Naive thymus-derived CD4-positive, alpha-beta T cell (primary cell): ENCODE results near the gene NHS. TPM values are rescaled to one million over a fixed set of nuclear protein-coding genes. Genes with fewer than 3 reads are reported as not detected.

Source experiments
- ATAC-seq: fragments of 150-1000 bp; cut with Tn5 transposase; 2 replicates; pipeline ENCODE4 v1.10.0; 2021; ENCODE audit warnings: mild to moderate bottlenecking, moderate library complexity
- CTCF ChIA-PET: fragments of 350-600 bp; sonication (Branson Sonifier 250); formaldehyde crosslinking; loops from one replicate; lab custom pipeline; 2021; ENCODE audit warnings: antibody characterized with exemption; lab: Charles Lee
- POLR2A ChIA-PET: fragments of 350-600 bp; sonication (Branson Sonifier 250); formaldehyde crosslinking; loops from one replicate; lab custom pipeline; 2021; ENCODE audit warnings: antibody characterized with exemption, inconsistent platforms; lab: Charles Lee
- DNase-seq, 9 donors: peaks; one replicate each; pipeline versions ENCODE4 v3.0.0 to v3.0.0-alpha.2; 2020 to 2022; ENCODE audit warnings: mixed read lengths in 1 of 9
- H3K27ac ChIP-seq: one replicate; pipeline ENCODE4 v1.7.0; 2013; ENCODE audit warnings: mild to moderate bottlenecking, low read depth, low read length, moderate library complexity
- H3K27me3 ChIP-seq, 2 donors: one replicate each; pipeline ENCODE4 v1.7.0; 2013; ENCODE audit warnings: low read length in 2 of 2, mild to moderate bottlenecking in 2 of 2, moderate library complexity in 2 of 2; ENCODE audit not compliant: control insufficient read depth in 2 of 2, insufficient read depth in 2 of 2
- H3K36me3 ChIP-seq, 3 experiments: 1 replicate in 2 of 3; 2 replicates in 1 of 3; pipeline ENCODE4 v1.7.0; 2013; ENCODE audit warnings: low read length in 3 of 3, mild to moderate bottlenecking in 3 of 3, moderate library complexity in 1 of 3; ENCODE audit not compliant: insufficient read depth in 3 of 3, control insufficient read depth in 2 of 3
- H3K4me1 ChIP-seq, 2 donors: one replicate each; pipeline ENCODE4 v1.7.0; 2013; ENCODE audit warnings: low read length in 2 of 2, mild to moderate bottlenecking in 2 of 2, moderate library complexity in 1 of 2; ENCODE audit not compliant: control insufficient read depth in 2 of 2, insufficient read depth in 2 of 2
- H3K4me3 ChIP-seq: 2 replicates; pipeline ENCODE4 v1.7.0; 2013; ENCODE audit warnings: mild to moderate bottlenecking, low read length
- H3K9me3 ChIP-seq, 3 experiments: 1 replicate in 2 of 3; 2 replicates in 1 of 3; pipeline ENCODE4 v1.7.0; 2013; ENCODE audit warnings: low read length in 3 of 3; ENCODE audit not compliant: control insufficient read depth in 2 of 3
- H3K27ac Mint-ChIP-seq, 9 donors: one replicate each; pipeline ENCODE4 v1.8.0; 2020 to 2022; ENCODE audit warnings: mixed read lengths in 9 of 9, mild to moderate bottlenecking in 8 of 9, moderate library complexity in 5 of 9, inconsistent platforms in 2 of 9
- H3K27me3 Mint-ChIP-seq, 5 donors: one replicate each; pipeline ENCODE4 v1.8.0; 2021 to 2022; ENCODE audit warnings: mixed read lengths in 5 of 5, mild to moderate bottlenecking in 1 of 5
- H3K36me3 Mint-ChIP-seq, 5 donors: one replicate each; pipeline ENCODE4 v1.8.0; 2020 to 2022; ENCODE audit warnings: mixed read lengths in 5 of 5, mild to moderate bottlenecking in 3 of 5, inconsistent platforms in 1 of 5
- H3K4me1 Mint-ChIP-seq, 7 donors: one replicate each; pipeline ENCODE4 v1.8.0; 2020 to 2022; ENCODE audit warnings: mixed read lengths in 7 of 7, mild to moderate bottlenecking in 3 of 7, inconsistent platforms in 1 of 7
- H3K4me3 Mint-ChIP-seq, 10 donors: one replicate each; pipeline ENCODE4 v1.8.0; 2020 to 2022; ENCODE audit warnings: mild to moderate bottlenecking in 10 of 10, mixed read lengths in 10 of 10, moderate library complexity in 6 of 10, inconsistent platforms in 2 of 10
- H3K9me3 Mint-ChIP-seq, 11 donors: one replicate each; pipeline ENCODE4 v1.8.0; 2020 to 2022; ENCODE audit warnings: mixed read lengths in 11 of 11, mild to moderate bottlenecking in 4 of 11, inconsistent platforms in 1 of 11, moderate library complexity in 1 of 11
- intact Hi-C, 2 donors: fragments of 100-400 bp; cut with micrococcal nuclease; formaldehyde crosslinking; loops; one replicate each; pipeline ENCODE4 v1.15.1; 2023
- polyA plus RNA-seq, 2 donors: library from polyadenylated mRNA; unstranded; fragments of 300-500 nt; fragmentation: Illumina TruSeq; gene quantifications; one replicate each; pipeline ENCODE4 v1.2.3, GENCODE V29; 2021
- total RNA-seq, 6 experiments: library from RNA in 5 of 6; stranded (reverse) in 5 of 6; gene quantifications; 1 replicate in 5 of 6; 2 replicates in 1 of 6; pipeline ENCODE4 v1.2.3 and lab custom pipeline; 2021 to 2026

Gene NHS
- total and polyA plus RNA-seq, 7 experiments from 2014 or later: 0.02 to 2.6 (median 0.32) TPM; not detected in 1

DNA sequence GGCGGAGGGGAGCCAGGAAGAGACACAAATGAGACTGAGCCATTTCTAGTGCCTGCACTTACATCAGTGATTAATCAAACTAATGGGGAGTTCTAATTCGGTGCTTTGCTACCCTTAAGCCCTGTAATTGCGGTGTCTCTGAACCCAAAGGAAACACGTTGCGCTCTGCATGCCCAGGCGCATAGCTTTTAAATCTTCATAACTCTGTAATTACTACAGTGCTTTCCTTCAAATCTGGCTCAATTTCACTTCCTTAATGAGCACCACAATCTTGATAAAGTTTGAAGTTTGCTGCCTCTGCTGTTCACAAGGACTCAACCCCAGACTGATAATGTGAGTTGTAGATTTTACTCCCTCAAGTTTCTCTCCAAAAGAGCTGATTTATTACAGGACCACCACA lies 5.7 kb upstream of the NHS start:
- no peaks in the 10 kb centered on the region for H3K4me1 Mint-ChIP-seq
- Histone ChIP-seq H3K9me3 (no peaks in the 10 kb centered on the region), H3K4me1 (no peaks in the 10 kb centered on the region), H3K4me3 (no peak overlapping the region), H3K27ac (no peak overlapping the region), H3K36me3 (no peaks in the 10 kb centered on the region), H3K27me3 (no peaks in the 10 kb centered on the region)
- ChIA-PET POLR2A (no interaction called here), CTCF (no interaction called here)
- no peak overlapping the region for H3K4me3 Mint-ChIP-seq
- no peaks in the 10 kb centered on the region for H3K36me3 Mint-ChIP-seq
- no peaks in the 10 kb centered on the region for H3K9me3 Mint-ChIP-seq
- H3K27ac Mint-ChIP-seq: no peak overlapping the region
- H3K27me3 Mint-ChIP-seq: peaks cover 5 to 25% (median 14%) of the 10 kb centered on the region in 5 donors
- ATAC-seq (no peak), DNase-seq (no peak)
- intact Hi-C loops: no loop called here

DNA sequence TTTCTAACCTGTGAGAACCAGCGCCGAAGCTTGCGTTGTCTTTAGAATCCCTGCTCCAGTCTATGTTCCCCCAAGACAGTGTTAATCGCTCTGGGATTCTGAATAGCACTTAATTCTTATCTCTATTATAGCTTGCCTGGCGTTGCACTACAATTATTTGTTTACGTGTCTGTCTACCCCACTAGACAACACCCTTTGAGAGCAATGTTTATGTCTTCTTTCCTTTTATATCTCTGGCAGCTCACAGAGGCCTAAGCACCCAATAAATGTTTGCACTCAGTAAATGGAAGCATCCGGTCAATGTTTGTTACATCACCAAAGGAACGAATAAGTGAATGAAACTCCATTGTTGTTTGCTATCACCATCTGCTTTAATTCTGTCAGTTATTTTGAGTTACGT lies 4.8 kb upstream of the NHS start:
- no peaks in the 10 kb centered on the region for H3K9me3 Mint-ChIP-seq
- no peak for DNase-seq
- ChIA-PET POLR2A (no interaction called here), CTCF (no interaction called here)
- Histone ChIP-seq H3K9me3 (no peaks in the 10 kb centered on the region), H3K27me3 (no peaks in the 10 kb centered on the region), H3K4me3 (no peak overlapping the region), H3K36me3 (no peaks in the 10 kb centered on the region), H3K4me1 (no peaks in the 10 kb centered on the region), H3K27ac (no peak overlapping the region)
- peaks cover 5 to 31% (median 14%) of the 10 kb centered on the region in 5 donors for H3K27me3 Mint-ChIP-seq
- peaks cover 0 to 2% (median 0%) of the 10 kb centered on the region in 7 donors for H3K4me1 Mint-ChIP-seq
- no peak overlapping the region for H3K27ac Mint-ChIP-seq
- ATAC-seq: no peak
- intact Hi-C loops: no loop called here
- no peaks in the 10 kb centered on the region for H3K36me3 Mint-ChIP-seq
- H3K4me3 Mint-ChIP-seq: no peak overlapping the region

DNA sequence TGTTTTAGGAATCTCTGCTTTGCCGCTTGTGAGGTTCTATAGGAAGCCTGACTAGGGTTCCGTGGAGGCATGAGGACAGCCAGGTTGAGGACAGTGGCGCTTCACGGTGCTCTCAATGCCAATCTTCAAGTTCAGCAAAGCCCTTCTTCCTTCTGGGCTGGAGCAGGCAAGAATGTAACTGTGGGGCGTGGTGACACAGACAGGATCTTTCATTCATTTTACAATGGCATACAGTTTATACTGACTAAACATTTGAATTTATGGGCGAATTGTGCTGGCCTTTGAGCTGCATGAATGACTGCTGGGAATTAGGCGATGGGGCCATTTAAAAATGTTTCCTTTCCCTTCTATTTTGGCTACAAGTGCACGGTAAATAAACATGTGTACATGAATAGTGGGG lies 2.9 kb upstream of the NHS start:
- ATAC-seq (no peak), DNase-seq (no peak)
- intact Hi-C loops: no loop called here
- CTCF ChIA-PET: no interaction called here
- peaks cover 5 to 31% (median 8%) of the 10 kb centered on the region in 5 donors for H3K27me3 Mint-ChIP-seq
- H3K27ac Mint-ChIP-seq: no peak overlapping the region
- H3K27me3 ChIP-seq: no peaks in the 10 kb centered on the region
- H3K4me3 Mint-ChIP-seq: no peak overlapping the region
- H3K9me3 ChIP-seq: no peaks in the 10 kb centered on the region
- H3K4me3 ChIP-seq: no peak overlapping the region
- no peaks in the 10 kb centered on the region for H3K9me3 Mint-ChIP-seq
- no peaks in the 10 kb centered on the region for H3K4me1 ChIP-seq
- H3K27ac ChIP-seq: no peak overlapping the region
- no peaks in the 10 kb centered on the region for H3K36me3 Mint-ChIP-seq
- H3K4me1 Mint-ChIP-seq: peaks cover 0 to 2% (median 0%) of the 10 kb centered on the region in 7 donors
- no peaks in the 10 kb centered on the region for H3K36me3 ChIP-seq
- POLR2A ChIA-PET: no interaction called here

DNA sequence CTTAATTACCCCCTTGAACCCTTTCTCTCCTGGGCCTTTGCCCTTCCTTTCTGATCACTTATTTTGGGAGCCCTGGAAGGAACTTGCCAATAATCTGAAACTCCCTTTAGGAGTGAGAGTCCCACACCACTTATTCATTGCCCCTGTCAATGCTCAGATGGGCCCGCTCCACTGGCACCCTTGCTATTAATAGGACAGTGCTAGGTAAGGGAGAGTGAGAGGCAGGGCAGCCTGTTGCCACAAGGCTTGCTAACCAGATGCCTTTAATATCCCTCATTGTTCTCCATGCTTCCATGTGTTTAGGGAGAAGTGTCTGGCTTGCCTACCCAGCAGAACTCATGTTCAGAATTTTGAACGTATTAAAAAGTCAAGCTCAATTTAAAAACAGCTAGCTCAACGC lies 1.7 kb upstream of the NHS start:
- no peaks in the 10 kb centered on the region for H3K36me3 ChIP-seq
- H3K27me3 ChIP-seq: no peaks in the 10 kb centered on the region
- ChIA-PET CTCF (no interaction called here), POLR2A (no interaction called here)
- DNase-seq (no peak), ATAC-seq (no peak)
- H3K4me1 ChIP-seq: no peaks in the 10 kb centered on the region
- Mint-ChIP-seq H3K4me1 (peaks cover 0 to 6% (median 5%) of the 10 kb centered on the region in 7 donors), H3K36me3 (no peaks in the 10 kb centered on the region), H3K27ac (no peak overlapping the region), H3K9me3 (peaks cover 0 to under 1% (median 0%) of the 10 kb centered on the region in 11 donors), H3K27me3 (peaks cover 8 to 39% (median 13%) of the 10 kb centered on the region in 5 donors), H3K4me3 (no peak overlapping the region)
- no peaks in the 10 kb centered on the region for H3K9me3 ChIP-seq
- no peak overlapping the region for H3K4me3 ChIP-seq
- intact Hi-C loops: no loop called here
- no peak overlapping the region for H3K27ac ChIP-seq

DNA sequence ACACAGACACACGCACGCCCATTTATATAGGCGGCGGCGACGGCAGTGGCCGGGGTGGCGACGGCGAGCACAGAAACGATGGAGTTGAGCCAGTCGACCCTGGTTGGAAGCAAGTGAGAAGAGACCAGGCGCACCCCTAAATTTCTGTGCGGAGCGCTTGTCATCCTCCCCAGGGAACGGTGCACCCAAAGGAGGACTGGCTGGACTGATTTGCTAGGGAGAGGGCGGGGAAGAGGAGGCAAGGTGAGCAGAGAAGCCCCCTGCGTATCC lies 302 bp downstream of the NHS start:
- ChIA-PET POLR2A (no interaction called here), CTCF (no interaction called here)
- H3K27ac Mint-ChIP-seq: no peak overlapping the region
- H3K4me1 Mint-ChIP-seq: peaks cover 0 to 6% (median 5%) of the 10 kb centered on the region in 7 donors
- H3K36me3 Mint-ChIP-seq: no peaks in the 10 kb centered on the region
- Histone ChIP-seq H3K4me3 (no peak overlapping the region), H3K27me3 (no peaks in the 10 kb centered on the region), H3K27ac (no peak overlapping the region), H3K36me3 (no peaks in the 10 kb centered on the region), H3K4me1 (no peaks in the 10 kb centered on the region), H3K9me3 (no peaks in the 10 kb centered on the region)
- intact Hi-C loops: no loop called here
- DNase-seq (no peak), ATAC-seq (no peak)
- peaks cover 12 to 47% (median 23%) of the 10 kb centered on the region in 5 donors for H3K27me3 Mint-ChIP-seq
- H3K9me3 Mint-ChIP-seq: peaks cover 0 to 6% (median 0%) of the 10 kb centered on the region in 11 donors
- H3K4me3 Mint-ChIP-seq: no peak overlapping the region

DNA sequence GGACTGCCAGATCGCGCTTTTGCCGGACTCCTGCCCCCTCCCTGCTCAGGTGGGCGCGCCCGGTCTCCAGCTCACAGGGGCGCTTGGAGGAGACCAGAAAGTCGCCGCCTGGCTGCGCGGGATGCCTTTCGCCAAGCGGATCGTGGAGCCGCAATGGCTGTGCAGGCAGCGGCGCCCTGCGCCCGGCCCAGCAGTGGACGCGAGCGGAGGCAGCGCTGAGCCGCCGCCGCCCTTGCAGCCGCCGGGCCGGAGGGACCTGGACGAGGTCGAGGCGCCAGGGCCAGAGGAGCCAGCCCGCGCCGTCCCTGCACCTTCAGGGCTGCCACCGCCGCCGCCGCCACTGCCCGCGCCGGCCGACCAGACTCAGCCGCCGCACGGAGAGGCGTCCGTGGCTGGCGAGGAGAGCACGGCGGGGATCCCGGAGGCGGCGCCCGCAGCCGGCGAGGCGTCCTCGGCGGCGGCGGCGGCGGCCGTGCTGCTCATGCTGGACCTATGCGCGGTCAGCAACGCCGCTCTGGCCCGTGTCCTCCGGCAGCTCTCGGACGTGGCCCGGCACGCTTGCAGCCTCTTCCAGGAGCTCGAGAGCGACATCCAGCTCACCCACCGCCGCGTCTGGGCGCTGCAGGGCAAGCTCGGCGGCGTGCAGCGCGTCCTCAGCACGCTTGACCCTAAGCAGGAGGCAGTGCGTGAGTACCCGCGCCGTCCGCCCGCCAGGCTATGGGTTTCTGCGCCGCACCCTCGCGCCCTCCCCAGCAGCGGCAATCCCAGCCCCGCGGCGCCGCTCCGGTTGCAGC lies 834 bp downstream of the NHS start:
- intact Hi-C loops: no loop called here
- Histone ChIP-seq H3K4me1 (no peaks in the 10 kb centered on the region), H3K27me3 (no peaks in the 10 kb centered on the region), H3K9me3 (no peaks in the 10 kb centered on the region), H3K4me3 (no peak overlapping the region), H3K36me3 (no peaks in the 10 kb centered on the region), H3K27ac (no peak overlapping the region)
- Mint-ChIP-seq H3K27ac (no peak overlapping the region), H3K36me3 (no peaks in the 10 kb centered on the region), H3K9me3 (peaks cover 0 to 10% (median 1%) of the 10 kb centered on the region in 11 donors), H3K27me3 (peaks cover 12 to 47% (median 27%) of the 10 kb centered on the region in 5 donors), H3K4me3 (peak overlapping the region in 1 of 10 donors; percentile 59), H3K4me1 (peaks cover 0 to 6% (median 5%) of the 10 kb centered on the region in 7 donors)
- ChIA-PET CTCF (no interaction called here), POLR2A (no interaction called here)
- DNase-seq (no peak), ATAC-seq (no peak)

DNA sequence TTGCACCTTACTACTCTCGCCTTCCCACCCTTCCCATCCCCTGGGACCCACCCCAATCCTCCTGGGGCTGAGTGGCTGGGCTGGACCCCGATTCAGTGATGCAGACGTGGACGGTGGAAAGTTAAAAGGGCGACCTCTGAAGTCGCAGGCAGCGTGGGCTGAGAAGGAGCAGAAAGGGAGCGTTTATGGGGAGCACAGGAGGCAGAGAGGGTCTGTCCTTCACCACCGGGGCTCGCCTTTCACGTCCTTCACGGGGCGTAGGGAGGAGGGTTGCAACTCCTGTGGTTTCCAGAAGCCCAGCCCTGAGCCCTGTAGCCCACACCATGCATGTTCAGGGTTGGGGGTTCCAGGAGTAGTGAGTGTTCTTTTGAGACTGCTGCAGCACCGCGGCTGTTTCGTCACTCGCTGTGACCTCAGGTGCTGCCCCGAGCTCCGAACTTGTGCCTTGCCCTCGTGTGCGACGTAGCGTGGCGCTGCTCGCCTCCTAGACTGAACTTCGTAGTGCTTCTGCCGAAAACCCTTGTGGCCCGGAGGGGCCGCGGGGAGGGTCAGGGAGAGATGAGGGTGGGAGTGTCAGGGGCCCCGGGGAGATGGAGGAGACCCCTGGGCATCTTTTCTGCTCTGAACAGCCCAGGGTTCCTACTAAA lies 1.6 kb downstream of the NHS start:
- intact Hi-C loops: no loop called here

More for the DNA sequence above, 1.6 kb downstream of the NHS start:
- peak overlapping the region in 3 of 10 donors; percentile 21 to 59 (median 47) for H3K4me3 Mint-ChIP-seq
- H3K9me3 Mint-ChIP-seq: peaks cover 0 to 15% (median 2%) of the 10 kb centered on the region in 11 donors
- H3K4me3 ChIP-seq: no peak overlapping the region
- POLR2A ChIA-PET: no interaction called here
- peaks cover 12 to 47% (median 29%) of the 10 kb centered on the region in 5 donors for H3K27me3 Mint-ChIP-seq
- no peak overlapping the region for H3K27ac ChIP-seq
- H3K27ac Mint-ChIP-seq: no peak overlapping the region
- H3K4me1 ChIP-seq: no peaks in the 10 kb centered on the region
- ATAC-seq (no peak), DNase-seq (no peak)
- H3K9me3 ChIP-seq: no peaks in the 10 kb centered on the region
- CTCF ChIA-PET: no interaction called here
- peaks cover 0 to 6% (median 5%) of the 10 kb centered on the region in 7 donors for H3K4me1 Mint-ChIP-seq
- H3K36me3 ChIP-seq: no peaks in the 10 kb centered on the region
- no peaks in the 10 kb centered on the region for H3K27me3 ChIP-seq
- H3K36me3 Mint-ChIP-seq: no peaks in the 10 kb centered on the region
